Measurements from ENCODE around the gene MED8. TPM values are rescaled to one million over a fixed set of nuclear protein-coding genes. Genes with fewer than 3 reads are reported as not detected.

MED8 gene, protein sequence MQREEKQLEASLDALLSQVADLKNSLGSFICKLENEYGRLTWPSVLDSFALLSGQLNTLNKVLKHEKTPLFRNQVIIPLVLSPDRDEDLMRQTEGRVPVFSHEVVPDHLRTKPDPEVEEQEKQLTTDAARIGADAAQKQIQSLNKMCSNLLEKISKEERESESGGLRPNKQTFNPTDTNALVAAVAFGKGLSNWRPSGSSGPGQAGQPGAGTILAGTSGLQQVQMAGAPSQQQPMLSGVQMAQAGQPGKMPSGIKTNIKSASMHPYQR
- total RNA-seq (10 to 100 TPM; 17.3 to 79.1 (median 32.4) TPM), polyA plus RNA-seq (10 to 100 TPM; 26.2 to 58.3 (median 30.0) TPM)
- long read RNA-seq, donor 1, transcript MED8-203 (7 exons, 1,924 nt): major isoform, 14 of 41 reads
- long read RNA-seq, donor 1, partial matches to known transcripts: 17 of 41 reads
- long read RNA-seq, donor 1, other reads (novel, unspliced or antisense): 10 of 41 reads
- long read RNA-seq, donor 2, transcript MED8-203 (7 exons, 1,924 nt): major isoform, 7 of 22 reads
- long read RNA-seq, donor 2, partial matches to known transcripts: 7 of 22 reads
- long read RNA-seq, donor 2, other reads (novel, unspliced or antisense): 6 of 22 reads
- long read RNA-seq, donor 3, transcript MED8-203 (7 exons, 1,924 nt): major isoform, 16 of 34 reads
- long read RNA-seq, donor 3, partial matches to known transcripts: 11 of 34 reads
- long read RNA-seq, donor 3, other reads (novel, unspliced or antisense): 6 of 34 reads
- long read RNA-seq, donor 4, transcript MED8-201 (8 exons, 1,483 nt): minor isoform, 5 of 46 reads
- long read RNA-seq, donor 4, transcript MED8-203 (7 exons, 1,924 nt): major isoform, 35 of 46 reads
- long read RNA-seq, donor 4, partial matches to known transcripts: 6 of 46 reads
- long read RNA-seq, donor 4, other reads (novel, unspliced or antisense): 0 of 46 reads
- long read RNA-seq, donor 5, transcript MED8-203 (7 exons, 1,924 nt): major isoform, 49 of 67 reads
- long read RNA-seq, donor 5, transcript MED8-201 (8 exons, 1,483 nt): minor isoform, 12 of 67 reads
- long read RNA-seq, donor 5, partial matches to known transcripts: 4 of 67 reads
- long read RNA-seq, donor 5, other reads (novel, unspliced or antisense): 2 of 67 reads
- long read RNA-seq, donor 6, transcript MED8-203 (7 exons, 1,924 nt): major isoform, 9 of 17 reads
- long read RNA-seq, donor 6, partial matches to known transcripts: 3 of 17 reads
- long read RNA-seq, donor 6, other reads (novel, unspliced or antisense): 3 of 17 reads
- long read RNA-seq, donor 7, transcript MED8-203 (7 exons, 1,924 nt): major isoform, 5 of 5 reads
- long read RNA-seq, donor 7, partial matches to known transcripts: 0 of 5 reads
- long read RNA-seq, donor 7, other reads (novel, unspliced or antisense): 0 of 5 reads
- long read RNA-seq, donor 8, transcript MED8-203 (7 exons, 1,924 nt): major isoform, 14 of 31 reads
- long read RNA-seq, donor 8, partial matches to known transcripts: 8 of 31 reads
- long read RNA-seq, donor 8, other reads (novel, unspliced or antisense): 8 of 31 reads
- long read RNA-seq, donor 9, partial matches to known transcripts: 8 of 12 reads
- long read RNA-seq, donor 9, other reads (novel, unspliced or antisense): 0 of 12 reads
- long read RNA-seq, donor 10, transcript MED8-203 (7 exons, 1,924 nt): major isoform, 8 of 14 reads
- long read RNA-seq, donor 10, partial matches to known transcripts: 6 of 14 reads
- long read RNA-seq, donor 10, other reads (novel, unspliced or antisense): 0 of 14 reads

DNA sequence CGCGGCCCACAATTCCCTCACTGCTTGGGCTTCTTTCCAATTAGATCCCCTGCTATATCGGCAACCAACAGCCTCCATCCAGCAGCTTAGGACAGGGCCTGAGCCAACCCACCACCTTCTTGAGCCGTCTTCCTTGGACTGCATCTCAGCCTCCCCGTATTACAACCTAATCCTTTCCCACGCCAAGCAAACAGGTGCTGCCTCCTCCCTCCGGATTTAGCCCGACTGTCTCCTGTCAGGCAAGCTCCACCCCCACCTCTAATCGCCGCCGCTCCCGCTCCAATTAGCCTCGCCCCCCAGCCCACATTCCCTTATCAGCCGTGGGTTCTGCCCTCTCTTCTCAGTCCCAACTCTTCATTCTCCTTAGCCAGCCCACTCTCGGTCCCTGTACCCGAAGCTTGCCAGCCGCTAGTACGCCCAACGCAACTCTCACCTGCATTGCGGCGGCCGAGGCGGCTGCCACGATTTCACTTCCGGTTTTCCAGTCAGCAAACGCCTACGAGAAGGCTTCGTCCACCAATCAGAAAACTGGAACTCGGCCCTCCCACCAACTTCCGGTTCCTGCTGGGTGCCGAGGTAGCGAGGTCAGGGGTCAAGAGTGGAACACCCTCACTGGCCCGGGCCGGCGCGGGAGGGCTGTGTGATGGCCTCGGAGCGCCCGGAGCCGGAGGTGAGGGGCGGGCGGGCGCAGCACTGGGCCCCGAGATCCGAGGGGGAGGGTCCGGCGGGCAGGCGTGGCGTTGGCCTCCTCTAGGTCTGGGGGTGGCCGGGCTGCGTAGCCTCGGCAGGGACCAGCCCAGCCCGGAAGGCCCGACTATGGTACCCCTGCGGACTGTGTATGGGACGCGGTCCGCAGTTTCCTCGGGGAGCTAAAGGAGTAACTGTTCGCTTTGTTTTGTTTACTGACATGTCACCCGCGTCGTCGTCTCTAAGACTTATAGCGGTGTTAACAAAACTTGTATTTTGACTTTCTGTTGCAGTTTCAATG lies at the start of gene MED8, which contains the start of gene SZT2:
TSS of gene MED8 (minus strand) at position 475 of the 988 bp plus-strand sequence. CDS start at position 439, 36 bp downstream.
TSS of gene SZT2 (plus strand) at position 574 of the 988 bp plus-strand sequence. CDS start at position 644, 70 bp downstream.
- Histone ChIP-seq H3K27me3 (no peaks in the 10 kb centered on the region), H3K4me3 (peak within 1 kb of the TSS; percentile 65 to 93 (median 86)), H3K4me1 (replicated peaks in 1 of 2) (peaks cover 16 to 27% of the 10 kb centered on the region in 2 donors), H3K36me3 (replicated peaks in 1 of 2) (peaks cover 0 to 31% of the 10 kb centered on the region in 2 donors), H3K27ac (peak within 1 kb of the TSS; percentile 51 to 88 (median 67)), H3K9me3 (replicated peaks in 1 of 3) (no peaks in the 10 kb centered on the region)
- intact Hi-C loops (cut with DNase I): no loop called here
- WGBS, 4 donors: 0 to 1% (median 0%) methylated on average over 43 to 65 of the region's 65 CpGs
- TF ChIP-seq, protein P1, sequence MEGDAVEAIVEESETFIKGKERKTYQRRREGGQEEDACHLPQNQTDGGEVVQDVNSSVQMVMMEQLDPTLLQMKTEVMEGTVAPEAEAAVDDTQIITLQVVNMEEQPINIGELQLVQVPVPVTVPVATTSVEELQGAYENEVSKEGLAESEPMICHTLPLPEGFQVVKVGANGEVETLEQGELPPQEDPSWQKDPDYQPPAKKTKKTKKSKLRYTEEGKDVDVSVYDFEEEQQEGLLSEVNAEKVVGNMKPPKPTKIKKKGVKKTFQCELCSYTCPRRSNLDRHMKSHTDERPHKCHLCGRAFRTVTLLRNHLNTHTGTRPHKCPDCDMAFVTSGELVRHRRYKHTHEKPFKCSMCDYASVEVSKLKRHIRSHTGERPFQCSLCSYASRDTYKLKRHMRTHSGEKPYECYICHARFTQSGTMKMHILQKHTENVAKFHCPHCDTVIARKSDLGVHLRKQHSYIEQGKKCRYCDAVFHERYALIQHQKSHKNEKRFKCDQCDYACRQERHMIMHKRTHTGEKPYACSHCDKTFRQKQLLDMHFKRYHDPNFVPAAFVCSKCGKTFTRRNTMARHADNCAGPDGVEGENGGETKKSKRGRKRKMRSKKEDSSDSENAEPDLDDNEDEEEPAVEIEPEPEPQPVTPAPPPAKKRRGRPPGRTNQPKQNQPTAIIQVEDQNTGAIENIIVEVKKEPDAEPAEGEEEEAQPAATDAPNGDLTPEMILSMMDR (IDR thresholded peaks at IDR 0.05): peak in 1 of 6 experiments; percentile 2
- peak; percentile 58 to 72 for TF ChIP-seq POLR2A (IDR thresholded peaks at IDR 0.05)
- peak; percentile 96 to 99 (median 96) for DNase-seq

DNA sequence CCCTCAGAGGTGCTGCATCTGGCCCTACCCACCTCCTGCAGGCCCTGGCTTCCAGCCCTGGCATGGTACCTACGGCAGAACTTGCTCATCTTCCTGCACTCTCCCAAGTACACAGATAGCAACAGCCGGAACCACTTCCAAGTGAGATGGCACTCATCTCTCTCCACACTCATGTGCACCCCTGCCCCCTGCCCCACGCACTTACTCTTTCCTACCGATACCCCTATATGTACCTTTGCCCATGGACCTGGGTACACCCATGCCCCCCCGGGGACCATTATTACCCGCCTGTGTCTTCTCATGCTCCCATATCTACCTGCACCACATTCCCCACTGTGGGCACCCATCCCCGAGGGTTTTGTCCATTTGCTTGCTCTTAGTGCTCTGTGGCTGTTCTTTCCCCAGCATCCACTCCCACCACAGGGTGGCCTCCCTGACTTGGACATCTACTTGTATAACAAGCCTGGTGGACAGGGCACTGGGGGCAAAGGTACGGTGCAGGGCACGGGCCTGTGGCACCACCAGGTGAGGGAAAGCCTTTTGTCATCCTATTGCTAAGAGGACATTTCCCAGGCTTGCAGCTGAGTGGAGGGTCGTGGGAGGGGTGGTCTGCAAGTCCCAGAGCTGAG lies 49.5 kb upstream of the MED8 start:
- Histone ChIP-seq H3K4me1 (replicated peaks in 1 of 2) (no peaks in the 10 kb centered on the region), H3K9me3 (replicated peaks in 1 of 3) (no peaks in the 10 kb centered on the region), H3K4me3 (no peak overlapping the region), H3K36me3 (replicated peaks in 1 of 2) (peaks cover 0 to 64% of the 10 kb centered on the region in 2 donors), H3K27ac (no peak overlapping the region), H3K27me3 (no peaks in the 10 kb centered on the region)
- intact Hi-C loops (cut with DNase I): no loop called here
- peak in 4 of 7 donors; percentile 12 to 49 (median 17) for DNase-seq
- 88 to 93% (median 91%) methylated on average over 10 of the region's 10 CpGs for WGBS, 4 donors
- no peak for TF ChIP-seq POLR2A (IDR thresholded peaks at IDR 0.05)
- TF ChIP-seq, protein P1 (IDR thresholded peaks at IDR 0.05): no peak

DNA sequence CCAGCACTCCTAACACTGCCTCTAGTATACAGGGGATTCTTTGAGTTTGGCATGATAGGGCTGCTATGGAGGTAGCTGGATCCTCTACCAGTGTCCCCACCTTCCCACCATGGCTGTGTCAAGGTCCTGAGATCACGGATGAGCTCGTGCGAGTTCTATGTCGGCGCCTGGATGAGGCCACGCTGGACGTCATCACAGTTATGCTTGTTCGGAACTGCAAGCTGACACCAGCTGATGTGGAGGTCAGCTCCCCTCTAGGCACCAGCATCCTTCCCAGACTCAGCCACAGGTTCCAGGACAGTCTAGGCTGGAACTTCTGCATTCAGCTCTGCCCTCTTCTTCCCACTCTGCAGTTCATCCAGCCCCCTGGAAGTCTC lies 49.0 kb upstream of the MED8 start:
- Histone ChIP-seq H3K36me3 (replicated peaks in 1 of 2) (peaks cover 0 to 64% of the 10 kb centered on the region in 2 donors), H3K4me3 (no peak overlapping the region), H3K9me3 (replicated peaks in 1 of 3) (no peaks in the 10 kb centered on the region), H3K27me3 (no peaks in the 10 kb centered on the region), H3K4me1 (replicated peaks in 1 of 2) (no peaks in the 10 kb centered on the region), H3K27ac (no peak overlapping the region)
- peak in 4 of 7 donors; percentile 5 to 48 (median 14) for DNase-seq
- 93 to 98% (median 95%) methylated on average over 8 of the region's 8 CpGs for WGBS, 4 donors
- TF ChIP-seq, protein P1 (IDR thresholded peaks at IDR 0.05): no peak
- TF ChIP-seq POLR2A (IDR thresholded peaks at IDR 0.05): no peak
- intact Hi-C loops (cut with DNase I): no loop called here
